ENCODE data around the gene TENT4A. TPM values are rescaled to one million over a fixed set of nuclear protein-coding genes. Genes with fewer than 3 reads are reported as not detected.

The TENT4A gene
- total and polyA plus RNA-seq, 10 of the 15 experiments (the other 5 are each of a cell fraction or from before 2014, with no cell fraction given) = 1.4 to 30.6 (median 12.5) TPM

GRCh38 chr5:6750951-6751685, 37.9 kb downstream of the TENT4A start:
- BruUV-seq (replicated peaks) = no TSS peak
- SMC1A ChIA-PET (ENCODE audit: uncharacterized antibody, unreplicated experiment) = interaction anchor here (0.9 to 1.3 kb wide), 2 partner anchors 11 to 150 kb away, joined by 3 read pairs; no protein-coding TSS in a partner anchor
- no peak overlapping the region for H3K4me2 ChIP-seq (ENCODE audit: control insufficient read depth, insufficient read depth)
- DNase-seq (ENCODE audit: low read depth, low spot score) = no peak
- RAD21 ChIA-PET (ENCODE audit: unreplicated experiment) = no interaction called here
- FAIRE-seq = no peak
- H3K27me3 ChIP-seq (replicated peaks in 1 of 2; ENCODE audit: control insufficient read depth in 2 of 2, insufficient read depth in 2 of 2, low read length in 1 of 2) = no peaks in the 10 kb centered on the region
- peaks cover 53 to 59% of the 10 kb centered on the region in 2 experiments for H3K36me3 ChIP-seq (ENCODE audit: control insufficient read depth in 2 of 2, insufficient read depth in 2 of 2, low read length in 1 of 2)
- no peaks in the 10 kb centered on the region for H3K9me3 ChIP-seq (replicated peaks; ENCODE audit: control insufficient read depth, insufficient read depth, low read length)
- POLR2A ChIA-PET = no interaction called here
- no peak overlapping the region for H3K4me3 ChIP-seq
- WGBS (ENCODE audit: insufficient coverage, insufficient replicate concordance, low lambda C conversion rate, missing lambda C conversion rate) = 88% methylated on average over 18 of the region's 18 CpGs
- H2AFZ ChIP-seq (ENCODE audit: control insufficient read depth, low read depth, low read length) = no peak overlapping the region
- intact Hi-C loops (cut with micrococcal nuclease; ENCODE audit: unreplicated experiment) (no loop called here), in situ Hi-C loops (cut with MboI) (no loop called here)
- no peaks in the 10 kb centered on the region for H3K4me1 ChIP-seq (ENCODE audit: control insufficient read depth, insufficient read depth, low read length)
- no peak overlapping the region for H3K27ac ChIP-seq (ENCODE audit: control insufficient read depth, insufficient read depth)
- no peak overlapping the region for H3K9ac ChIP-seq (ENCODE audit: control insufficient read depth, insufficient read depth, low read length)
- no peak for ATAC-seq
- peaks cover 5% of the 10 kb centered on the region for H3K79me2 ChIP-seq (ENCODE audit: control insufficient read depth, insufficient read depth, low read length)
- CTCF ChIA-PET = no interaction called here
- peaks cover 5% of the 10 kb centered on the region; the same call in 1 of the 2 replicates for H4K20me1 ChIP-seq (ENCODE audit: control insufficient read depth, insufficient read depth)
- TF ChIP-seq FOXM1 (IDR thresholded peaks at IDR 0.05; ENCODE audit: low read depth, low read length) (no peak), POLR2AphosphoS2 (IDR thresholded peaks at IDR 0.05; ENCODE audit: low read depth, low read length) (no peak), BMI1 (IDR thresholded peaks at IDR 0.05; ENCODE audit: borderline replicate concordance) (no peak), RAD51 (IDR thresholded peaks at IDR 0.05) (no peak), WRNIP1 (IDR thresholded peaks at IDR 0.05; ENCODE audit: borderline replicate concordance, low read depth, low read length) (no peak), ZSCAN29 (IDR thresholded peaks at IDR 0.05) (no peak), NR2F1 (conservative IDR thresholded peaks at IDR 0.05) (no peak), IKZF2 (IDR thresholded peaks at IDR 0.05) (no peak)

- H3K4me3 ChIP-seq = no peak overlapping the region
- in situ Hi-C loops (cut with MboI) = no loop called here
- H2AFZ ChIP-seq (ENCODE audit: control insufficient read depth, low read depth, low read length) = no peak overlapping the region
- intact Hi-C loops (cut with micrococcal nuclease; ENCODE audit: unreplicated experiment) = no loop called here
- H3K9me3 ChIP-seq (replicated peaks; ENCODE audit: control insufficient read depth, insufficient read depth, low read length) = no peaks in the 10 kb centered on the region
- WGBS (ENCODE audit: insufficient coverage, insufficient replicate concordance, low lambda C conversion rate, missing lambda C conversion rate) = 98% methylated on average over 12 of the region's 12 CpGs
- no peaks in the 10 kb centered on the region for H3K4me1 ChIP-seq (ENCODE audit: control insufficient read depth, insufficient read depth, low read length)
- peaks cover 3% of the 10 kb centered on the region for H3K79me2 ChIP-seq (ENCODE audit: control insufficient read depth, insufficient read depth, low read length)
- no peak for FAIRE-seq
- ChIA-PET CTCF (no interaction called here), SMC1A (ENCODE audit: uncharacterized antibody, unreplicated experiment) (interaction anchor here (1.1 to 1.3 kb wide), 2 partner anchors 10 to 127 kb away, joined by 3 read pairs; no protein-coding TSS in a partner anchor), POLR2A (no interaction called here), RAD21 (ENCODE audit: unreplicated experiment) (no interaction called here)
- no peak overlapping the region for H3K27ac ChIP-seq (ENCODE audit: control insufficient read depth, insufficient read depth)
- TF ChIP-seq SP1 (IDR thresholded peaks at IDR 0.05; ENCODE audit: low read depth, low read length) (no peak), SUPT20H (IDR thresholded peaks at IDR 0.05; ENCODE audit: borderline replicate concordance, control insufficient read depth, low read depth, low read length) (no peak), SMAD1 (IDR thresholded peaks at IDR 0.05; ENCODE audit: low read depth, partially characterized antibody) (no peak), ZNF24 (IDR thresholded peaks at IDR 0.05) (no peak), ZBED1 (IDR thresholded peaks at IDR 0.05; ENCODE audit: borderline replicate concordance) (no peak), ZNF207 (IDR thresholded peaks at IDR 0.05; ENCODE audit: borderline replicate concordance) (no peak), POLR2A (IDR thresholded peaks at IDR 0.05; ENCODE audit: low read depth, low read length) (no peak), FOXK2 (IDR thresholded peaks at IDR 0.05) (no peak), FOXM1 (IDR thresholded peaks at IDR 0.05; ENCODE audit: low read depth, low read length) (no peak), JUNB (IDR thresholded peaks at IDR 0.05) (no peak), ZNF384 (IDR thresholded peaks at IDR 0.05; ENCODE audit: borderline replicate concordance, low read depth, low read length) (no peak), IKZF2 (IDR thresholded peaks at IDR 0.05) (no peak), RBBP5 (conservative IDR thresholded peaks at IDR 0.05) (no peak)
- no peaks in the 10 kb centered on the region for H3K27me3 ChIP-seq (replicated peaks in 1 of 2; ENCODE audit: control insufficient read depth in 2 of 2, insufficient read depth in 2 of 2, low read length in 1 of 2)
- DNase-seq (ENCODE audit: low read depth, low spot score) = no peak
- ATAC-seq = no peak
- H4K20me1 ChIP-seq (ENCODE audit: control insufficient read depth, insufficient read depth) = peaks cover 5% of the 10 kb centered on the region; the same call in 1 of the 2 replicates
- no TSS peak for BruUV-seq (replicated peaks)
- no peak overlapping the region for H3K9ac ChIP-seq (ENCODE audit: control insufficient read depth, insufficient read depth, low read length)
- peaks cover 51 to 60% of the 10 kb centered on the region in 2 experiments for H3K36me3 ChIP-seq (ENCODE audit: control insufficient read depth in 2 of 2, insufficient read depth in 2 of 2, low read length in 1 of 2)
- no peak overlapping the region for H3K4me2 ChIP-seq (ENCODE audit: control insufficient read depth, insufficient read depth)
These were observed 39.0 kb downstream of the TENT4A start for GRCh38 chr5:6752236-6752635.
